GM19372 (cell line): ENCODE measurements around the gene TTC21A.

ENCODE experiments used
- ATAC-seq: cut with Tn5 transposase; IDR thresholded peaks from one replicate; pipeline ENCODE4 v1.9.1; 2021; ENCODE audit warnings: mild to moderate bottlenecking, low read depth, moderate library complexity; ENCODE audit not compliant: unreplicated experiment

Gene TTC21A

GRCh38 chr3:39097716-39098472 lies 9.6 kb upstream of the TTC21A start:
- no peak for ATAC-seq

- no peak for ATAC-seq
These were observed 8.9 kb upstream of the TTC21A start for GRCh38 chr3:39098473-39099000.

GRCh38 chr3:39099242-39099641 lies 8.2 kb upstream of the TTC21A start:
- ATAC-seq = no peak

- ATAC-seq = no peak
These were observed 7.6 kb upstream of the TTC21A start for GRCh38 chr3:39099738-39100499.

- no peak for ATAC-seq
These were observed 7.0 kb upstream of the TTC21A start for GRCh38 chr3:39100500-39100886.

GRCh38 chr3:39101022-39101689 lies 6.3 kb upstream of the TTC21A start:
- ATAC-seq = peak; percentile 80

GRCh38 chr3:39102504-39103323 lies 4.8 kb upstream of the TTC21A start:
- ATAC-seq = no peak

- ATAC-seq = no peak
These were observed 4.2 kb upstream of the TTC21A start for GRCh38 chr3:39103324-39103693.

- no peak for ATAC-seq
These were observed 3.5 kb upstream of the TTC21A start for GRCh38 chr3:39103791-39104552.

GRCh38 chr3:39104961-39105686 lies 2.4 kb upstream of the TTC21A start:
- ATAC-seq = no peak

- no peak for ATAC-seq
These were observed 1.8 kb upstream of the TTC21A start for GRCh38 chr3:39105687-39106063.

GRCh38 chr3:39106281-39106811 lies 1.1 kb upstream of the TTC21A start:
- ATAC-seq = no peak

GRCh38 chr3:39106851-39107387 lies 561 bp upstream of the TTC21A start:
- ATAC-seq = no peak

GRCh38 chr3:39108200-39108710 lies 775 bp downstream of the TTC21A start:
- ATAC-seq = peak; percentile 76

- no peak for ATAC-seq
These were observed 1.6 kb downstream of the TTC21A start for GRCh38 chr3:39109086-39109485.

GRCh38 chr3:39110041-39110639 lies 2.7 kb downstream of the TTC21A start:
- ATAC-seq = no peak

GRCh38 chr3:39112113-39112512 lies 4.6 kb downstream of the TTC21A start:
- no peak for ATAC-seq

- no peak for ATAC-seq
These were observed 5.1 kb downstream of the TTC21A start for GRCh38 chr3:39112535-39112934.
